ENCODE results near the gene SYDE1.

SYDE1 gene

GRCh38 chr19:15115080-15115479 is 7.9 kb downstream of the SYDE1 start:
- DNase-seq (ENCODE audit: extremely low read depth, insufficient read length), result no peak
- no peak overlapping the region for H3K4me3 ChIP-seq (replicated peaks; ENCODE audit: low read depth, low read length)
- no peaks in the 10 kb centered on the region for H3K27me3 ChIP-seq (replicated peaks; ENCODE audit: control insufficient read depth, insufficient read depth, low read length)
- no peak for TF ChIP-seq CTCF (IDR thresholded peaks at IDR 0.05; ENCODE audit: insufficient read depth, low read length, poor library complexity, severe bottlenecking)
- peaks cover 19% of the 10 kb centered on the region for H3K36me3 ChIP-seq (ENCODE audit: control insufficient read depth, insufficient read depth, low read length)

- no peak for TF ChIP-seq CTCF (IDR thresholded peaks at IDR 0.05; ENCODE audit: insufficient read depth, low read length, poor library complexity, severe bottlenecking)
- H3K4me3 ChIP-seq (replicated peaks; ENCODE audit: low read depth, low read length), result no peak overlapping the region
- no peak for DNase-seq (ENCODE audit: extremely low read depth, insufficient read length)
- H3K27me3 ChIP-seq (replicated peaks; ENCODE audit: control insufficient read depth, insufficient read depth, low read length), result no peaks in the 10 kb centered on the region
- H3K36me3 ChIP-seq (ENCODE audit: control insufficient read depth, insufficient read depth, low read length), result peaks cover 22% of the 10 kb centered on the region
Observed at GRCh38 chr19:15115762-15116615, 8.8 kb downstream of the SYDE1 start.

- DNase-seq (ENCODE audit: extremely low read depth, insufficient read length), result no peak
- no peak overlapping the region for H3K4me3 ChIP-seq (replicated peaks; ENCODE audit: low read depth, low read length)
- no peak for TF ChIP-seq CTCF (IDR thresholded peaks at IDR 0.05; ENCODE audit: insufficient read depth, low read length, poor library complexity, severe bottlenecking)
- H3K27me3 ChIP-seq (replicated peaks; ENCODE audit: control insufficient read depth, insufficient read depth, low read length), result no peaks in the 10 kb centered on the region
- H3K36me3 ChIP-seq (ENCODE audit: control insufficient read depth, insufficient read depth, low read length), result peaks cover 22% of the 10 kb centered on the region
Observed at GRCh38 chr19:15116856-15117255, 9.7 kb downstream of the SYDE1 start.

GRCh38 chr19:15118248-15118647 is 11.0 kb downstream of the SYDE1 start:
- no peak for DNase-seq (ENCODE audit: extremely low read depth, insufficient read length)
- no peak overlapping the region for H3K4me3 ChIP-seq (replicated peaks; ENCODE audit: low read depth, low read length)
- H3K27me3 ChIP-seq (replicated peaks; ENCODE audit: control insufficient read depth, insufficient read depth, low read length), result no peaks in the 10 kb centered on the region
- H3K36me3 ChIP-seq (ENCODE audit: control insufficient read depth, insufficient read depth, low read length), result peaks cover 25% of the 10 kb centered on the region
- TF ChIP-seq CTCF (IDR thresholded peaks at IDR 0.05; ENCODE audit: insufficient read depth, low read length, poor library complexity, severe bottlenecking), result no peak

- H3K27me3 ChIP-seq (replicated peaks; ENCODE audit: control insufficient read depth, insufficient read depth, low read length), result no peaks in the 10 kb centered on the region
- peaks cover 25% of the 10 kb centered on the region for H3K36me3 ChIP-seq (ENCODE audit: control insufficient read depth, insufficient read depth, low read length)
- no peak for TF ChIP-seq CTCF (IDR thresholded peaks at IDR 0.05; ENCODE audit: insufficient read depth, low read length, poor library complexity, severe bottlenecking)
- no peak for DNase-seq (ENCODE audit: extremely low read depth, insufficient read length)
- no peak overlapping the region for H3K4me3 ChIP-seq (replicated peaks; ENCODE audit: low read depth, low read length)
Observed at GRCh38 chr19:15118789-15119494, 11.7 kb downstream of the SYDE1 start.
